ENCODE data around the gene SCN7A. TPM values are rescaled to one million over a fixed set of nuclear protein-coding genes. Genes with fewer than 3 reads are reported as not detected.

Gene SCN7A
- total RNA-seq (100 to 1,000 TPM in 1 of 2 donors, 10 to 100 TPM in 1; 24.0 to 125 TPM), polyA plus RNA-seq (ENCODE audit: insufficient read length in 2 of 2) (10 to 100 TPM in 1 of 2 donors, 1 to 10 TPM in 1; 7.8 to 12.1 TPM)
- long read RNA-seq, donor 1: 0 reads
- long read RNA-seq, donor 2: 0 reads
- long read RNA-seq, donor 3: 0 reads
- long read RNA-seq, donor 4, partial matches to known transcripts: 7 of 7 reads
- long read RNA-seq, donor 4, other reads (novel, unspliced or antisense): 0 of 7 reads

- peak within 1 kb of the TSS; percentile 47 for H3K27ac ChIP-seq (ENCODE audit: low read depth, low read length)
- H3K9me3 ChIP-seq (ENCODE audit: control insufficient read depth, insufficient read depth, low read length): no peaks in the 10 kb centered on the region
- peak in 5 of 6 donors; percentile 39 to 90 (median 62) for DNase-seq (ENCODE audit: low read depth in 4 of 6, low spot score in 6 of 6)
- no peaks in the 10 kb centered on the region for H3K27me3 ChIP-seq (ENCODE audit: control insufficient read depth, insufficient read depth, low read length)
- H3K4me1 ChIP-seq (ENCODE audit: control insufficient read depth, insufficient read depth, low read length): peaks cover 9% of the 10 kb centered on the region
- H3K4me3 ChIP-seq (ENCODE audit: low read depth, low read length): peak within 1 kb of the TSS; percentile 53
- no peaks in the 10 kb centered on the region for H3K36me3 ChIP-seq (ENCODE audit: control insufficient read depth, insufficient read depth, low read length)
- WGBS (ENCODE audit: insufficient coverage): 0% methylated on average over 12 of the region's 16 CpGs
Measured at GRCh38 chr2:166494140-166494624, at the start of gene SCN7A. Gene SCN7A, minus strand, starts transcription at chr2:166494249. Its CDS starts 16,553 bp downstream, at chr2:166477696.

- 0% methylated on average over 4 of the region's 9 CpGs for WGBS (ENCODE audit: insufficient coverage)
- no peaks in the 10 kb centered on the region for H3K36me3 ChIP-seq (ENCODE audit: control insufficient read depth, insufficient read depth, low read length)
- no peaks in the 10 kb centered on the region for H3K4me1 ChIP-seq (ENCODE audit: control insufficient read depth, insufficient read depth, low read length)
- DNase-seq (ENCODE audit: low read depth in 4 of 6, low spot score in 6 of 6): peak; percentile 68 to 96 (median 81)
- H3K4me3 ChIP-seq (ENCODE audit: low read depth, low read length): no peak overlapping the region
- H3K27ac ChIP-seq (ENCODE audit: low read depth, low read length): no peak overlapping the region
- no peaks in the 10 kb centered on the region for H3K9me3 ChIP-seq (ENCODE audit: control insufficient read depth, insufficient read depth, low read length)
- H3K27me3 ChIP-seq (ENCODE audit: control insufficient read depth, insufficient read depth, low read length): no peaks in the 10 kb centered on the region
Measured at GRCh38 chr2:166539340-166540162, 45.5 kb upstream of the SCN7A start.

GRCh38 chr2:166536111-166536510 lies 42.1 kb upstream of the SCN7A start:
- Histone ChIP-seq H3K27me3 (ENCODE audit: control insufficient read depth, insufficient read depth, low read length) (no peaks in the 10 kb centered on the region), H3K9me3 (ENCODE audit: control insufficient read depth, insufficient read depth, low read length) (no peaks in the 10 kb centered on the region), H3K27ac (ENCODE audit: low read depth, low read length) (no peak overlapping the region), H3K4me3 (ENCODE audit: low read depth, low read length) (no peak overlapping the region), H3K36me3 (ENCODE audit: control insufficient read depth, insufficient read depth, low read length) (no peaks in the 10 kb centered on the region), H3K4me1 (ENCODE audit: control insufficient read depth, insufficient read depth, low read length) (no peaks in the 10 kb centered on the region)
- WGBS (ENCODE audit: insufficient coverage): 60% methylated on average over 2 of the region's 2 CpGs
- DNase-seq (ENCODE audit: low read depth in 4 of 6, low spot score in 6 of 6): peak in 2 of 6 donors; percentile 27 to 35

- Histone ChIP-seq H3K4me1 (ENCODE audit: control insufficient read depth, insufficient read depth, low read length) (no peaks in the 10 kb centered on the region), H3K4me3 (ENCODE audit: low read depth, low read length) (no peak overlapping the region), H3K27ac (ENCODE audit: low read depth, low read length) (no peak overlapping the region), H3K9me3 (ENCODE audit: control insufficient read depth, insufficient read depth, low read length) (no peaks in the 10 kb centered on the region), H3K27me3 (ENCODE audit: control insufficient read depth, insufficient read depth, low read length) (no peaks in the 10 kb centered on the region), H3K36me3 (ENCODE audit: control insufficient read depth, insufficient read depth, low read length) (no peaks in the 10 kb centered on the region)
- 42% methylated on average over 2 of the region's 3 CpGs for WGBS (ENCODE audit: insufficient coverage)
- DNase-seq (ENCODE audit: low read depth in 4 of 6, low spot score in 6 of 6): no peak
Measured at GRCh38 chr2:166521155-166521554, 27.1 kb upstream of the SCN7A start.

- Histone ChIP-seq H3K27me3 (ENCODE audit: control insufficient read depth, insufficient read depth, low read length) (no peaks in the 10 kb centered on the region), H3K36me3 (ENCODE audit: control insufficient read depth, insufficient read depth, low read length) (no peaks in the 10 kb centered on the region), H3K4me3 (ENCODE audit: low read depth, low read length) (no peak overlapping the region), H3K27ac (ENCODE audit: low read depth, low read length) (no peak overlapping the region), H3K4me1 (ENCODE audit: control insufficient read depth, insufficient read depth, low read length) (no peaks in the 10 kb centered on the region), H3K9me3 (ENCODE audit: control insufficient read depth, insufficient read depth, low read length) (no peaks in the 10 kb centered on the region)
- 100% methylated on average over 1 of the region's 2 CpGs for WGBS (ENCODE audit: insufficient coverage)
- DNase-seq (ENCODE audit: low read depth in 4 of 6, low spot score in 6 of 6): no peak
Measured at GRCh38 chr2:166520604-166521003, 26.6 kb upstream of the SCN7A start.

GRCh38 chr2:166519391-166519962 lies 25.4 kb upstream of the SCN7A start:
- Histone ChIP-seq H3K36me3 (ENCODE audit: control insufficient read depth, insufficient read depth, low read length) (no peaks in the 10 kb centered on the region), H3K27ac (ENCODE audit: low read depth, low read length) (no peak overlapping the region), H3K9me3 (ENCODE audit: control insufficient read depth, insufficient read depth, low read length) (no peaks in the 10 kb centered on the region), H3K4me1 (ENCODE audit: control insufficient read depth, insufficient read depth, low read length) (no peaks in the 10 kb centered on the region), H3K4me3 (ENCODE audit: low read depth, low read length) (no peak overlapping the region), H3K27me3 (ENCODE audit: control insufficient read depth, insufficient read depth, low read length) (no peaks in the 10 kb centered on the region)
- WGBS (ENCODE audit: insufficient coverage): 67% methylated on average over 3 of the region's 10 CpGs
- peak in 1 of 6 donors; percentile 9 for DNase-seq (ENCODE audit: low read depth in 4 of 6, low spot score in 6 of 6)

GRCh38 chr2:166518634-166519390 lies 24.8 kb upstream of the SCN7A start:
- no peaks in the 10 kb centered on the region for H3K36me3 ChIP-seq (ENCODE audit: control insufficient read depth, insufficient read depth, low read length)
- H3K27me3 ChIP-seq (ENCODE audit: control insufficient read depth, insufficient read depth, low read length): no peaks in the 10 kb centered on the region
- H3K9me3 ChIP-seq (ENCODE audit: control insufficient read depth, insufficient read depth, low read length): no peaks in the 10 kb centered on the region
- H3K27ac ChIP-seq (ENCODE audit: low read depth, low read length): no peak overlapping the region
- 60% methylated on average over 3 of the region's 3 CpGs for WGBS (ENCODE audit: insufficient coverage)
- no peaks in the 10 kb centered on the region for H3K4me1 ChIP-seq (ENCODE audit: control insufficient read depth, insufficient read depth, low read length)
- no peak overlapping the region for H3K4me3 ChIP-seq (ENCODE audit: low read depth, low read length)
- no peak for DNase-seq (ENCODE audit: low read depth in 4 of 6, low spot score in 6 of 6)

GRCh38 chr2:166517533-166518061 lies 23.5 kb upstream of the SCN7A start:
- H3K4me3 ChIP-seq (ENCODE audit: low read depth, low read length): no peak overlapping the region
- no peaks in the 10 kb centered on the region for H3K36me3 ChIP-seq (ENCODE audit: control insufficient read depth, insufficient read depth, low read length)
- H3K27ac ChIP-seq (ENCODE audit: low read depth, low read length): no peak overlapping the region
- no peak for DNase-seq (ENCODE audit: low read depth in 4 of 6, low spot score in 6 of 6)
- no peaks in the 10 kb centered on the region for H3K4me1 ChIP-seq (ENCODE audit: control insufficient read depth, insufficient read depth, low read length)
- H3K9me3 ChIP-seq (ENCODE audit: control insufficient read depth, insufficient read depth, low read length): no peaks in the 10 kb centered on the region
- no peaks in the 10 kb centered on the region for H3K27me3 ChIP-seq (ENCODE audit: control insufficient read depth, insufficient read depth, low read length)

- no peak overlapping the region for H3K27ac ChIP-seq (ENCODE audit: low read depth, low read length)
- DNase-seq (ENCODE audit: low read depth in 4 of 6, low spot score in 6 of 6): peak in 3 of 6 donors; percentile 48 to 86 (median 72)
- no peaks in the 10 kb centered on the region for H3K4me1 ChIP-seq (ENCODE audit: control insufficient read depth, insufficient read depth, low read length)
- H3K27me3 ChIP-seq (ENCODE audit: control insufficient read depth, insufficient read depth, low read length): no peaks in the 10 kb centered on the region
- no peaks in the 10 kb centered on the region for H3K36me3 ChIP-seq (ENCODE audit: control insufficient read depth, insufficient read depth, low read length)
- WGBS (ENCODE audit: insufficient coverage): no CpG with 5 or more reads among the region's 2 CpGs
- H3K9me3 ChIP-seq (ENCODE audit: control insufficient read depth, insufficient read depth, low read length): no peaks in the 10 kb centered on the region
- H3K4me3 ChIP-seq (ENCODE audit: low read depth, low read length): no peak overlapping the region
Measured at GRCh38 chr2:166516712-166517303, 22.8 kb upstream of the SCN7A start.
